HG02970 (cell line): ENCODE measurements around the gene TRNAU1AP.
"Not testable (repeated sequence)": the region's sequence is repeated elsewhere in the genome, so short reads cannot be mapped to it uniquely, and the experiment has no call there.

Experiments used
- ATAC-seq: cut with Tn5 transposase; IDR thresholded peaks from one replicate; pipeline ENCODE4 v1.9.1; 2021; ENCODE audit warnings: mild to moderate bottlenecking, moderate library complexity, moderate number of reproducible peaks; ENCODE audit not compliant: unreplicated experiment, low FRiP score

The TRNAU1AP gene

DNA sequence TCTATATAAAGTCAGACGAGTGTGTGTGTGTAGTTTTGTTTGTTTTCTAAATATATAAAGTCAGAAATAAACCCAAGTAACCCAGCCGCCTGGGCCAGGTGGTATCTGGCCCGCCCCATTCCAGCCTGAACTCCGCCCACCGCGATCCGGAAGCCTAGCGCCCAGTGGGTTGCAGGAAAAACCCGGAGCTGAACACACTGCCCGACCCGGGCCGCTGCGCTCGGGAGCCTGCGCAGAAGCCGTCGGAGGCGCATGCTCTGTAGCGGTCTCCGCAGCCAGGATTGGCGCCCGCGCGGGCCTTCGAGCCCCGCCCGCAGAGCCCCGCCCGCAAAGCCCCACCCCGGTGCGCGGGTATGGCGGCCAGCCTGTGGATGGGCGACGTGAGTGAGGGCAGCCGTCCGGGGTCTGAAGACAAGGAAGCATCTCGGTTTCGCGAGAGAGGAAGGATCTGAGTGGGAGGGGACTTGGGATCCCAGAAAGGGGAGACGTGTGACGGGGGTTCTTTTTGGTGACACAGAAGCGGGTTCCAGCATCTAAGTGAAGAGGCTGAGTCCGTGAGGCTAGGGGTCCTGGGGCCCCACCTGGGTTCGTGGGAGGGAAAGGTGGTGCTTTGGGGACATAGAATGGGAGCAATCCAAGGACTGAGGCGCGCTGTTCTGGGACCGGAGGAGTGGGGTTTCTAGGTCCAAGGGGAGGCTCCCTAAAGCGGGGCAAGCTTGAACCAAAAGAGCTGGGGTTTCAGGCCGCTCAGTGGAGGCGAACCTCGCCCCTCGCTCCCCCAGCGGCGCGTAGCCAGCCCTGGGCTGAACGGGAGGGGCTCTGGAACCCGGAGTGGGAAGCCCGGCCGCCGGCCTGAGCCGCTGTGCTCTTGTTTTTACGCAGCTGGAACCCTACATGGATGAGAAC is at the start of gene TRNAU1AP:
Gene TRNAU1AP (plus strand): TSS at position 328 of the 906 bp plus-strand sequence. CDS start 26 bp downstream, at position 354.
- ATAC-seq = peak; percentile 88

DNA sequence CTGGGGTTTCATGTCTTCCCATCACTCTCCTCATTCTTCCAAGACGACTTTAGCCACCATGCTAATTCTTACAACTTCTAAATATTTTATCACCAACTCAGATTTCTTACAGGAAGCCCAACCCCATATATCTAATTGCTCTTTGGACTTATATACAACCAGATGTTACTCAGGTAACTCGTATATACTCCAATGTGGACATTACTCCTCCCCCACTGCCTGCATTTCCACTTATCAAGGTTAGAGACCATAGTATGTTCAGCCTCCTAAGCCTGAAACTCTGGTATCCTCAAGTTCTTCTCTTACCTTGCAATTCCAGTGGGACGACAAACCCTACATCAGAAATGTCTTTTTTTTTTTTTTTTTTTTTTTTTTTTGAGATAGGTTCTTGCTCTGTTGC is 49.8 kb upstream of the TRNAU1AP start:
- ATAC-seq = no peak

DNA sequence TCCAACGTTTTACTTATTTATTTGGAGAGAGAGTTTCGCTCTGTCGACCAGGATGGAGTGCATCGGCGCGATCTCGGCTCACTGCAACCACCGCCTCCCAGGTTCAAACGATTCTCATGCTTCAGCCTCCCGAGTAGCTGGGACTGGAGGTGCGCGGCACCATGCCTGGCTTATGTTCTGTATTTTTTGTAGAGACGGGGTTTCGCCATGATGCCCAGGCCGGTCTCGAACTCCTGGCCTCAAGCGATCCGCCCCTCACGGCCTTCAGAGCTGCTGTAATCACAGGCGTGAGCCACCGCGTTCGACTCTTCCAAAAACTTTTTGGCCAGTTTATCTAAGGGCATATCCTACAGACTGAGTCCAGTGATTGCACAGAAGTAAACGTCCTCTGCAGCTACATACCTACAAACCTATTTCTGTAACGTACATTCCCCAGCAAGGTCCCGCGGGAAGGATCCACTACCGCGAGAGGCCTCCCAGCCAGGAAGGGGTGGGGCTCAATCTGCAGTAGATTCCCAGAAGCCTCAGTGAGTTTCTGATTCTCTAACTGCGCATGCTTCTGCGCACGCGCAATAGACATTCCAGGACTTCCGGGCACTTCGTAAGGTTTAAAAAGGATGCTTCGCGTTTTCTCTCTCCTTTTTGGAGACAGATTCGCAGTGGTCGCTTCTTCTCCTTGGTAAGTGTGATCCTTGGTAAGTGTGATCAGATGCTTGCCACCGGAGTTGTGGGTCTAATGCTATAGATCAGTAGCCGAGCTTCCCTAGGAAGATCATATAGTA is 47.3 kb upstream of the TRNAU1AP start, which contains the start of gene RCC1:
Gene RCC1 (plus strand): TSS at position 638 of the 782 bp plus-strand sequence. CDS start 23,824 bp downstream, outside the sequence.
- ATAC-seq = peak; percentile 79

DNA sequence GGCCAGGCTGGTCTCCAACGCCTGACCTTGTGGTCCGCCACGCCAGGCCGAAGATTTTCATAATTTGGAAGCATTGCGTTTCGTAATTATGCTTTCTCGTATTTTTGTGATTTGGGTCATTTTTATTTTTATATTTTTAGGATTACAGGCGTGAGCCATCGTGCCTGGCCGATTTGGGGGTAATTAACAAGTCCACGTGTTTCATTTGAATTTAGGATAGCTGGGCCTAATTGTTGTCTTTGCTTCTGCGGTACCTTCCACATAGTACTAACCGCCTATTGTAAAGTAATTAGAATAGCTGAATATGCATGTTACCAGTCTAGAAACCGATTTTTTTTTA is 46.0 kb upstream of the TRNAU1AP start:
- no peak for ATAC-seq

DNA sequence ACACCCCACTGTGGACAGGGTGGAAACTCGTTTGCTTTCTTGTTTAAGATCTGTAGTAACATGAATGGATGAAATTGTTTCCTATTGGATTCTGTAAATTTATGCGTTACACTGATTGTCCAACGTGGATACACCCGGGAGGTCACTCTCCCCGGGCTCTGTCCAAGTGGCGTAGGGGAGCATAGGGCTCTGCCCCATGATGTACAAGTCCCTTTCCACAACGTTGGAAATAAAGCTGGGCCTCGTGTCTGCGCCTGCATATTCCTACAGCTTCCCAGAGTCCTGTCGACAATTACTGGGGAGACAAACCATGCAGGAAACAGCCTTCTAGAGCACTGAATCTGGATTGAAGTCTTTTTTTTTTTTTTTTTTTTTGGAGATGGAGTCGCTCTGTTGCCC is 45.6 kb upstream of the TRNAU1AP start:
- no peak for ATAC-seq

DNA sequence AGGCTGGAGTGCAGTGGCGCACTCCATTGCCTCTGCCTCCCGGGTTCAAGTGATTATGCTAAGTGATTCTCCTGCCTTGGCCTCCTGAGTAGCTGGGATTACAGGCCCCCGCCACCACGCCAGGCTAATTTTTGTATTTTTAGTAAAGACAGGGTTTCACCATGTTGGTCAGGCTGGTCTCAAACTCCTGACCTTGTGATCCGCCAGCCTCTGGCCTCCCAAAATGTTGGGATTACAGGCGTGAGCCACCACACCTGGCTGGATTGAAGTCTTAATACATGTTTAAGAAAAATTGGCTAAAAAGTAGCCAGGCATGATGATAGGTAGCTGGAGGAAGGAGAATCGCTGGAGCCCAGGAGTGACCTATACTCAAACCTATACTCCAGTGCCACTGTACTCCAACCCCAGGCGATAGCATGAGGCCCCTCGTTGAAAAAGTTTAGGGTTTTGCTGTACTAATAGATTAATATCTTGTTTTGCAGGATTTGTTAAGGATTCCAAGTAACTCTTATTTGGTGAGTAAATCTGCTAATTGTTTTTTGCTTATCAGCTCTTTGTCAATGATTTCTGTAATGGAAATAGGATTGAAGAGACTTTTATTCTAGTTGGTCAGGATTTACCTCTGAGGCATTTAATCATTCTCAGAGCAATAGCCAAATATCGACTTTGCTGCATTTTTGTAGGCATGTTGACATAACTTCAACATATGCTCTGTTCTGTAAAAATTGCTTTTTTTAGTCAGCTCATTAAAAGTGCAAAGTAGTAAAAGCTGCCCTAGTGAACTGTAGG is 45.0 kb upstream of the TRNAU1AP start:
- ATAC-seq = no peak

DNA sequence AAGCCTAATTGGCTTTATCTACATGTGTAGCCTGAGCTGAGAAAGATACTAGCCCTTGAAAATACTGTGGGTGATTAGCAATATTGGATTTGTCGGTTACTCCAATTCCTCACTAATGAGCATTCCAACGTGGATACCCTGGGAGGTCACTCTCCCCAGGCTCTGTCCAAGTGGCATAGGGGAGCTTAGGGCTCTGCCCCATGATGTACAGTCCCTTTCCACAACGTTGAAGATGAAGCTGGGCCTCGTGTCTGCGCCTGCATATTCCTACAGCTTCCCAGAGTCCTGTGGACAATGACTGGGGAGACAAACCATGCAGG is 44.5 kb upstream of the TRNAU1AP start:
- no peak for ATAC-seq

DNA sequence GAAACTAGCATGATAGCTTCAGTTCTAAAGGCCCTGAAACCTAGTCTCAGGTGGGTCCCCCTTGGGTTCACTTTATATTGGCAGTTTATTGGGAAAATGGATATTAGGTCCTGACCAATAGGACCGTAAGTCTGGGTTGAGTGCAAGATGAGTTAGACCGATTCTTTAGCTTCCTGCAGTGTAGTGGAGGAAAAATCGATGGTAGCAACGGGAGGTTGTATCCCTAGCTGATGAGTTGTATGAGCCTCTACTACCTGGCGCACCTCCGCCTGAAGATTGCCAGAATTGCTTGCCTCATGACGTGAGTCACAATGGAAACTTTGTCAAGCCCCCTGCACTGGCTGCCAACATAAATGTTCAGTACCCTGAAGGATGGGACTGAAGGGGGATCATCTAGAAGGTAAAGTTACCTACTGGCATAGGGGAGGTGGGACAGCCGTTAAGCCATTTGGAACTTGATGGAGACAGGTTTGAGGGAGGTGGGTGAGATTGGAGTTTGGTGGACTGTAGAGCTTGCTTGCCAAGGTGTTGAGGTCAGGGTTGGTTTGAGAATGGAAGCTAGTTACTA is 43.1 kb upstream of the TRNAU1AP start:
- ATAC-seq = no peak

DNA sequence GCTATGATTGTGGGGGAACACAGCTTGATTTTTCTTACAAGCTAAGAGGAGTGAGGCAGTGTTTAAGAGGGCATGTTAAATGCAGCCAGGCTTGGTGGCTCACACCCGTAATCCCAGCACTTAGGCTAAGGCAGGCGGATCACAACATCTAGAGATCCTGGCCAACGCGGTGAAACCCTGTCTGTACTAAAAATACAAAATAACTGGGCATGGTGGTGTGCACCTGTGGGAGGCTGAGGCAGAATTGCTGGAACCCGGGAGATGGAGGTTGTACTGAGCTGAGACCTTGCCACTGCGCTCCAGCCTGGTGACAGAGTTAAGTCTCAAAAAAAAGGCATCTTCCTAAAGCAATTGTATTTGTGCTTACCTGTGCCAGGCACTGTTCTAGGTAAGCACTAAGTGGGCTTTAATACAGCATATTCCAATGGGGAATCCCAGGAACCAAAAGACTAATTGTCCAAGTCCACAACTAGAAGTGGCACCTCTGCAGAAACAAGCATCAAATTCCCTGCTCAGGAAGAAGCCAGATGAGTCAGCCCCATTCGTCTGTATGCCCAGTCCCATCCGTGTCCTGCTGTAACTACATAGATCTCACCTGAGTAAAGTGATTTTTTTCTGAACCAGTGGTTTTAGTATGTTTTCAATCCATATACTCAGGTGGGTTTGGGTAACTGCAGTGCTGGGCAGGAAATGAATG is 42.5 kb upstream of the TRNAU1AP start:
- ATAC-seq = no peak

DNA sequence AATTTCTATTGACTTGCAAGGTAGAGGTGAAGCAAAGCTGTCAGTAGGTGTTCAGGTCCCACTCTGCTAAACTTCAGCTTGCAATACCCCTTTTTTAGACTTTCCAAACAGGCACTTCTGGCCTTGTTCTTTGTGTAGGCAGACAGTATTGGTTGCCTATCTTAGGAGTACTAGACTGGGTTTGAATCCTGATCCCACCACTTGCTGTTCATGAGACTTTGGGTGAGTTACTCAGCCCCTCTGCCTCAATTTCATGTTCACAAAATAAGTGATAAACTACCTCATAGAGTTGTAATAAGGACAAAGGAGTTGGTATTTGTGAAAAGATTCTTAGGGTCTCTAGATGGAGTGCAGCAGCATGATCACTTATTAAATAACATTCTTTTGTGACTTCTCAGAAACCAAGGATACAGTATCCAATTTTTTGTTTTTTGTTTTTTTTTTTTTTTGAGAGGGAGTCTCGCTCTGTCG is 41.9 kb upstream of the TRNAU1AP start:
- no peak for ATAC-seq

DNA sequence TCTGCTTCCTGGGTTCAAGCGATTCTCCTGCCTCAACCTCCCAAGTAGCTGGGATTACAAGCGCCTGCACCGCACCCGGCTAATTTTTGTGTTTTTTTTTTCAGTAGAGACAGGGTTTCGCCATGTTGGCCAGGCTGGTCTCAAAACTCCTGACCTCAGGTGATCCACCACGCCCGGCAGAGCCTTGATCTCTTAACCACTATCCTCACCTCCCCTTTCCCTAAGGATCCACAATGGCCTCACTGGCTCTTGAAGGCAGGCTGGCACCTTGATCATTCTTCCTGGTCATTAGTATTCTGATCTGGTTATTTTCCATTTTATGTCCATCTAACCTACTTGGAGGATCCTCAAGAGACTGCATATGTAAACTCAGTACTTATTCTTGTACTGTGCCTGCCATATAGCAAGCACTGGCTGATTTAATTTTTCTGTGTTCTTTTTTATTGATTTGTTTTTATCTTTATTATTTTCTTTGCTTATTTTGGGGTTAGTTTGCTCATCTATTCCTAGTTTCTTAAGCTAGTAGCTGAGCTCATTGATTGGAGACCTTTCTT is 40.8 kb upstream of the TRNAU1AP start:
- no peak for ATAC-seq

DNA sequence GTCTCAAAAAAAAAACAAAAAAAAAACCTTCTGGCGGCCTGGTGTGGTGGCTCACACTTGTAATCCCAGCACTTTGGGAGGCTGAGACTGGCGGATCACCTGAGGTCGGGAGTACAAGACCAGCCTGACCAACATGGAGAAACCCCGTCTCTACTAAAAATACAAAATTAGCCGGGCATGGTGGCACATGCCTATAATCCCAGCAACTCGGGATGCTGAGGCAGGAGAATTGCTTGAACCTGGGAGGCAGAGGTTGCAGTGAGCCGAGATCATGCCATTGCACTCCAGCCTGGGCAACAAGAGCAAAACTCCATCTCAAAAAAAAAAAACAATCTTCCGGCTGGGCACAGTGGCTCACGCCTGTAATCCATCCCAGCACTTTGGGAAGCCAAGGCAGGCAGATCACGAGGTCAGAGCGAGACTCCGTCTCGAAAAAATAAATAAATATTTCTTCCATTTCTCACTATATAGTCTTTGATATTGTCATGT is 38.4 kb upstream of the TRNAU1AP start:
- not testable (repeated sequence) for ATAC-seq

DNA sequence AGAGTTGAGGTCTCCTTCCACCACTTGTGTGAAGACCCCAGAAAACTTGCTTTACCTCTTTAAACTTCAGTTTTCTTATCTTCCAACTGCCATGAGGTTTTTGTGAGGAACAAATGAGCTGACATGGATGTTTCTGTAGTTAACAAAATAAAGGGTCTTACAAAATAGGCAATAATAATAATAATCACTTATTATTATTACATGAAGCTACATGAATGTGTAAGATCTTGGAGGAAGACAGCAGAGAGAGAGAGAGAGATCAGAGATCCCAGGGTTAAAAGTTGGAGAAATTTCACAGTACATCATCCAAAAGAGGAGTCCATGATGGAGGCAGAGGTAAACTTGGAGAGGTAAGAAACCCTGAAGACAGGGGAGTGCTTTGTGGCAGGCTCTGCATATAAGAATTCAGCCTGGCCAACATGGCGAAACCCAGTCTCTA is 36.3 kb upstream of the TRNAU1AP start:
- ATAC-seq = no peak

DNA sequence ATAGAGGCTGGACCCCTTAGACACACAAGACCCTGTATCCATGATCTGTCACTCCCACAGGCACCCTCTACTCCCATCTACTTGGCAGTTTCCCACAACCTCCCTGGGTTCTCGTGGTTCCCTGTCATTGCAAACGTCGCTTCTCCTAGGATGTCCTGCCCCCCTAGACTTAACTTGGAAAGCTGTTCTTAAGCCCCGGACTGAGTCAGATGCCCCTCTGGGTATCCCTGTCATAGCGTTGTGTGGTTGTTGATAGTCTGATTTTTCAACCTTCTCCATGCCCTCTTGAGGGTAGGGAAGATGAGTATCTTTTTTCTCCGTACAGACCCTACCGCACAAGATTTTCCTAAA is 35.3 kb upstream of the TRNAU1AP start:
- ATAC-seq = no peak

DNA sequence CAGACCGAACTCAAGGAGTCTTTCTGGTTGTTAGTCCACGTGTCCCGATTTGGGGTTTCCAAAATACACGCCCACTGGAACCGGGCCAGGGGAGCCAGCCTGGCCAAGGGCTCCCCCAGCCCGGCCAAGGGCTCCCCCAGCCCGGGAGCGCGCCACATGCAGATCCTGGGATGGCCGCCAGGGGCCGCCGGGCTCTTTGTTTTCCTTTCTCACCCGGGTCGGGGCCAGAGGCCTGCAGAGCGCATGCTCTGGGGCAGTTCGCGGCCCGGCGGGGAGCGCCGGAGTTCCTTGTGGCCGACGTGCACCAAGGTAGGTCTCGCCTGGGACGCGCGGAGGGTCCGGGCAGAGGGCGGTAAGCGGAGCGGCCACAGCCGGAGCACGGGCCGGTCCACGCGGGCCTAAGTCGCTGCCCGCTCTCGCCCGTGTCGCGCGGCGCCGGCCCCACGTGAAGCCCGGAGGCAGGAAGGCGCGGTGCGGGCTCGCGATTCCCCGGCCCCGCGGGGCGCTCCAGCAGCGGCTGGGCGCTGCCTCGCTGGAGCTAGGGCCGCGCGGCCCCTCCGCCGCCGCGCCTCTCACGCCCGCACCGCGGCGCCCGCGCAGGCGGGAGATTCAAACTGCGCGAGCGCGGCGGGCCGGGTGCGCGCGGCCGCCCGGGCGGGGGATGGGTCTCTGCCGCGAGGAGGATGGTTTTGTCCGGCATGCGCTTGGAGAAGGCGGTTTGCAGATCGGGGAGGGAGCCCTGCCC is 34.7 kb upstream of the TRNAU1AP start:
- peak; percentile 69 for ATAC-seq

DNA sequence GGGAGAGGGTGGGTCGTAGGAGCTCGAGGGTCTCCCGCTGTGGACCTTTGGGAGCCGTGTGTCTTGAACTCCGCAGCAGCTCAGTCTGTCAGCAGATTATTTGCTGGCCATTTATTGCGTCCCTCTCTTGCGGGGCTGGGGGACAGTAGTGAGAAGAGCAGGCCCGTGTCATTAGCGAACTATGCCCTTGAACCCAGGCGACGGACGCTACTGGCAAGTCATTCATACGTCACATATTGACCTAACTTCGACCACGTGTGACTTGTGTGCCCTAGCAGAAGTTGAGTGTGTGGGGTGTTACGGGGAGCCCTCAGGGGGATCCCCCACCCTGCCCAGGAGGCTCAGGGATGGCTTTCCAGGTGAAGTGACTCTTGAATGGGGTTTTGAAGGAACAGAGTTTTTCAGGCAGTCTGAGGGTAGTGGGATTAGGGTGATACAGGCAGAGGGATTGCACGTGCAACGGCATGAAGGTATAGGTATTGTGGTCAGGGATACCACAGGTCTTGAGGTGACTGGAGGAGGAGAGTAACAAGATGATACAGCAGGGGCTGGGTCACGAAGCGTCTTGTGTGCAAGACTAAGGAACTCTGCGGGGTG is 34.0 kb upstream of the TRNAU1AP start:
- ATAC-seq = no peak

DNA sequence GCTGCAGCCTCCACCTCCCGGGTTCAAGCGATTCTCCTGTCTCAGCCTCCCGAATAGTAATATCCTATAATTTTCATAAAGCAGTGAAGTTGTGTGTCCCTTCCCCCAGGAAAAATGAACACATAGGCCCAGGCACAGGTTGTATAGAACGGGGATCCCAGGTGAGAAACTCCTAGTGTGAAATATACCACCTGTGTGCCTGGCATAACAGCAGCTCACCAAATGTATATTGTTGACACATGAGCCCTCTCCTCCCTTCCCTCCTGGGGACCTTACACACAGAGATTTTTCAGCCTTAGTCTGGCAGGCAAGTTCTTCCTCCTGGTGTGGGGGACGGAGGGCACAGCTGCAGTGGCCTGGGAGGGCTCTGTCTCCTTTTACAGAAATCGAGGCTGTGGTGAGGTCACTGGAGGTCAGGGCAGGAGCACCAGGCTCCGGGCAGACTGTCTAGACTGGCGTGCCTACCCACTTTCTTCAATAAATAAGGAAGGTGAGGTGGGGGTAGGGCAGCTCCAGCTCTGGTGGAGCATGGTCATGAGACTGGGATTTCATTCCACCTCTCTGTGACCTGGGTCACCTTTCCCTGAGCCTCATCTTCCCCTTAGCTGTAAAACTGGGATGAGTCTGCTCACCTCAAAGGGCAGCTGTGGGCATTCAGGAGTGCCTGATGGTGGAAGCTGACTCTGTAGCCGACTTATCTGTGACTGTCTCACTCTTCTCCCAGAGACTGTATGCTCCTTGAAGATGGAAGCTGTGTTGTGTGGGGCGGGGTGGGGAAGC is 32.7 kb upstream of the TRNAU1AP start:
- ATAC-seq = no peak

DNA sequence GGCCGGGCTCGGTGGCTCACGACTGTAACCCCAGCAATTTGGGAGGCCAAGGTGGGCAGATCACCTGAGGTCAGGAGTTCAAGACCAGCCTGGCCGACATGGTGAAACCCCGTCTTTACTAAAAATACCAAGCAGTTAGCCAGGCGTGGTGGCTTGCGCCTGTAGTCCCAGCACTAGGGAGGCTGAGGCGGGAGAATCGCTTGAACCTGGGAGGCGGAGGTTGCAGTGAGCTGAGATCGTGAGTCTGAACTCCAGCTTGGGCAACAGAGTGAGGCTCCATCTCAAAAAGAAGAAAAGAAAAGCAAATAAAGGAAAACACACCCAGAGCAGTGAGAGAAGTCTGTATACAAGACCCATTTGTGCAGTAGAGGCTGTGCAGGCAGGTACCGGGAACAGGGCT is 32.1 kb upstream of the TRNAU1AP start:
- not testable (repeated sequence) for ATAC-seq
